Measurements from ENCODE around the gene ADIPOR2. TPM values are rescaled to one million over a fixed set of nuclear protein-coding genes. Genes with fewer than 3 reads are reported as not detected.

The ADIPOR2 gene
- total RNA-seq, 2 experiments from 2014 or later = 24.7 to 51.1 TPM

GRCh38 chr12:1797011-1797901 lies 106.4 kb downstream of the ADIPOR2 start:
- intact Hi-C loops (cut with micrococcal nuclease; ENCODE audit: unreplicated experiment) = loop anchor here (2.0 to 10.0 kb wide), 3 partner anchors 238 to 786 kb away; no protein-coding TSS in a partner anchor
- no peaks in the 10 kb centered on the region for H3K36me3 ChIP-seq (ENCODE audit: insufficient read depth, low read length)
- H3K9me2 ChIP-seq (ENCODE audit: insufficient read depth, low read length) = no peaks in the 10 kb centered on the region
- DNase-seq (ENCODE audit: low spot score) = no peak
- H3K4me1 ChIP-seq (ENCODE audit: insufficient read depth, low read length, poor library complexity, severe bottlenecking) = peaks cover 22% of the 10 kb centered on the region
- peak overlapping the region; percentile 86 for H3K4me2 ChIP-seq (ENCODE audit: low read length)
- no peaks in the 10 kb centered on the region for H3K9me3 ChIP-seq (ENCODE audit: low read length)
- no TSS peak for BruUV-seq (replicated peaks)
- H3K79me2 ChIP-seq (ENCODE audit: insufficient read depth, low read depth, low read length) = no peaks in the 10 kb centered on the region
- ChIA-PET CTCF (ENCODE audit: unreplicated experiment) (no interaction called here), POLR2A (no interaction called here)
- H3K27ac ChIP-seq (ENCODE audit: low read depth, low read length, poor library complexity, severe bottlenecking) = no peak overlapping the region
- no peaks in the 10 kb centered on the region for H4K20me1 ChIP-seq (ENCODE audit: insufficient read depth, low read length)
- peak overlapping the region; percentile 66 for H3K4me3 ChIP-seq (ENCODE audit: low read depth, low read length, poor library complexity, severe bottlenecking)
- no peak for TF ChIP-seq EZH2phosphoT487 (IDR thresholded peaks at IDR 0.05; ENCODE audit: borderline replicate concordance, low read depth, low read length)
- TF ChIP-seq CTCF (conservative IDR thresholded peaks at IDR 0.05; ENCODE audit: low read length) = no peak
- H2AFZ ChIP-seq (ENCODE audit: low read length) = peak overlapping the region; percentile 92

- ChIA-PET CTCF (ENCODE audit: unreplicated experiment) (no interaction called here), POLR2A (interaction anchor here (0.6 kb wide), 1 partner anchor 15 kb away, joined by 3 read pairs; no protein-coding TSS in a partner anchor)
- no peak overlapping the region for H2AFZ ChIP-seq (ENCODE audit: low read length)
- intact Hi-C loops (cut with micrococcal nuclease; ENCODE audit: unreplicated experiment) = loop anchor here (2.0 to 10.0 kb wide), 3 partner anchors 237 to 785 kb away; no protein-coding TSS in a partner anchor
- DNase-seq (ENCODE audit: low spot score) = no peak
- H3K79me2 ChIP-seq (ENCODE audit: insufficient read depth, low read depth, low read length) = no peaks in the 10 kb centered on the region
- no peaks in the 10 kb centered on the region for H3K9me3 ChIP-seq (ENCODE audit: low read length)
- BruUV-seq (replicated peaks) = no TSS peak
- no peak overlapping the region for H3K4me2 ChIP-seq (ENCODE audit: low read length)
- no peaks in the 10 kb centered on the region for H3K9me2 ChIP-seq (ENCODE audit: insufficient read depth, low read length)
- H3K4me1 ChIP-seq (ENCODE audit: insufficient read depth, low read length, poor library complexity, severe bottlenecking) = peaks cover 22% of the 10 kb centered on the region
- TF ChIP-seq EZH2phosphoT487 (IDR thresholded peaks at IDR 0.05; ENCODE audit: borderline replicate concordance, low read depth, low read length) = no peak
- no peak for TF ChIP-seq CTCF (conservative IDR thresholded peaks at IDR 0.05; ENCODE audit: low read length)
- no peaks in the 10 kb centered on the region for H4K20me1 ChIP-seq (ENCODE audit: insufficient read depth, low read length)
- H3K4me3 ChIP-seq (ENCODE audit: low read depth, low read length, poor library complexity, severe bottlenecking) = no peak overlapping the region
- no peaks in the 10 kb centered on the region for H3K36me3 ChIP-seq (ENCODE audit: insufficient read depth, low read length)
- H3K27ac ChIP-seq (ENCODE audit: low read depth, low read length, poor library complexity, severe bottlenecking) = no peak overlapping the region
Measured at GRCh38 chr12:1797991-1798640, 107.2 kb downstream of the ADIPOR2 start.
